Measurements from ENCODE around the gene MED13L.

The MED13L gene

DNA sequence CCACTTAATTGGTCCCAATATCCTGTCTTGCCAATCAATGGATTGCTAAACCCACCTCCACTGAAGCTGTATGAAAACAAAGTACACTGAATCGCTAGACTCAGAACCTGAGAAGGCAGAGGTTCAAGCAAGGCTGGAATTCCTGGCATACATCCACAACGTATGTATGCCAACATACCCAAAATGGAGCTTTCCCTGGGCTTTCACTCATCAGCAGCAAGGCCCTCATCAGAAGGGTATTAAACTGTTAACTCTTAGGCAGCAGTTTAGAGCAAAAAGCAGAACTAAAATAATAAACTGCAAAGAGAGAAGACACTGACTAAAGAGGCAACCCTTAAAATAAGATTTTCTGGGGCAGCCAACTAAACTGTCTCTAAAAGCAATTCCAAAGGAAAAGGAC lies 13.6 kb downstream of the MED13L start (continued):
- TF ChIP-seq, protein P1, sequence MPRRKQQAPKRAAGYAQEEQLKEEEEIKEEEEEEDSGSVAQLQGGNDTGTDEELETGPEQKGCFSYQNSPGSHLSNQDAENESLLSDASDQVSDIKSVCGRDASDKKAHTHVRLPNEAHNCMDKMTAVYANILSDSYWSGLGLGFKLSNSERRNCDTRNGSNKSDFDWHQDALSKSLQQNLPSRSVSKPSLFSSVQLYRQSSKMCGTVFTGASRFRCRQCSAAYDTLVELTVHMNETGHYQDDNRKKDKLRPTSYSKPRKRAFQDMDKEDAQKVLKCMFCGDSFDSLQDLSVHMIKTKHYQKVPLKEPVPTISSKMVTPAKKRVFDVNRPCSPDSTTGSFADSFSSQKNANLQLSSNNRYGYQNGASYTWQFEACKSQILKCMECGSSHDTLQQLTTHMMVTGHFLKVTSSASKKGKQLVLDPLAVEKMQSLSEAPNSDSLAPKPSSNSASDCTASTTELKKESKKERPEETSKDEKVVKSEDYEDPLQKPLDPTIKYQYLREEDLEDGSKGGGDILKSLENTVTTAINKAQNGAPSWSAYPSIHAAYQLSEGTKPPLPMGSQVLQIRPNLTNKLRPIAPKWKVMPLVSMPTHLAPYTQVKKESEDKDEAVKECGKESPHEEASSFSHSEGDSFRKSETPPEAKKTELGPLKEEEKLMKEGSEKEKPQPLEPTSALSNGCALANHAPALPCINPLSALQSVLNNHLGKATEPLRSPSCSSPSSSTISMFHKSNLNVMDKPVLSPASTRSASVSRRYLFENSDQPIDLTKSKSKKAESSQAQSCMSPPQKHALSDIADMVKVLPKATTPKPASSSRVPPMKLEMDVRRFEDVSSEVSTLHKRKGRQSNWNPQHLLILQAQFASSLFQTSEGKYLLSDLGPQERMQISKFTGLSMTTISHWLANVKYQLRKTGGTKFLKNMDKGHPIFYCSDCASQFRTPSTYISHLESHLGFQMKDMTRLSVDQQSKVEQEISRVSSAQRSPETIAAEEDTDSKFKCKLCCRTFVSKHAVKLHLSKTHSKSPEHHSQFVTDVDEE (CRISPR knock-in tag; IDR thresholded peaks at IDR 0.05): no peak
- no peak for TF ChIP-seq ZNF565 (CRISPR knock-in tag; conservative IDR thresholded peaks at IDR 0.05; ENCODE audit: low read depth)
- no peak for TF ChIP-seq ARNTL (CRISPR knock-in tag; IDR thresholded peaks at IDR 0.05; ENCODE audit: borderline replicate concordance, low read depth)
- no peak for TF ChIP-seq TOX (CRISPR knock-in tag; IDR thresholded peaks at IDR 0.05; ENCODE audit: borderline replicate concordance)
- no peak for TF ChIP-seq ZC3H10 (CRISPR knock-in tag; IDR thresholded peaks at IDR 0.05)
- TF ChIP-seq, protein P2, sequence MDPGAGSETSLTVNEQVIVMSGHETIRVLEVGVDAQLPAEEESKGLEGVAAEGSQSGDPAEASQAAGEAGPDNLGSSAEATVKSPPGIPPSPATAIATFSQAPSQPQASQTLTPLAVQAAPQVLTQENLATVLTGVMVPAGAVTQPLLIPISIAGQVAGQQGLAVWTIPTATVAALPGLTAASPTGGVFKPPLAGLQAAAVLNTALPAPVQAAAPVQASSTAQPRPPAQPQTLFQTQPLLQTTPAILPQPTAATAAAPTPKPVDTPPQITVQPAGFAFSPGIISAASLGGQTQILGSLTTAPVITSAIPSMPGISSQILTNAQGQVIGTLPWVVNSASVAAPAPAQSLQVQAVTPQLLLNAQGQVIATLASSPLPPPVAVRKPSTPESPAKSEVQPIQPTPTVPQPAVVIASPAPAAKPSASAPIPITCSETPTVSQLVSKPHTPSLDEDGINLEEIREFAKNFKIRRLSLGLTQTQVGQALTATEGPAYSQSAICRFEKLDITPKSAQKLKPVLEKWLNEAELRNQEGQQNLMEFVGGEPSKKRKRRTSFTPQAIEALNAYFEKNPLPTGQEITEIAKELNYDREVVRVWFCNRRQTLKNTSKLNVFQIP (CRISPR knock-in tag; IDR thresholded peaks at IDR 0.05; ENCODE audit: borderline replicate concordance, low read depth): no peak
- TF ChIP-seq SNAI2 (CRISPR knock-in tag; IDR thresholded peaks at IDR 0.05): no peak
- no peak for TF ChIP-seq GLIS3 (CRISPR knock-in tag; IDR thresholded peaks at IDR 0.05)
- TF ChIP-seq ZNF70 (CRISPR knock-in tag; IDR thresholded peaks at IDR 0.05): no peak
- no peak for TF ChIP-seq CSDC2 (CRISPR knock-in tag; IDR thresholded peaks at IDR 0.05)

DNA sequence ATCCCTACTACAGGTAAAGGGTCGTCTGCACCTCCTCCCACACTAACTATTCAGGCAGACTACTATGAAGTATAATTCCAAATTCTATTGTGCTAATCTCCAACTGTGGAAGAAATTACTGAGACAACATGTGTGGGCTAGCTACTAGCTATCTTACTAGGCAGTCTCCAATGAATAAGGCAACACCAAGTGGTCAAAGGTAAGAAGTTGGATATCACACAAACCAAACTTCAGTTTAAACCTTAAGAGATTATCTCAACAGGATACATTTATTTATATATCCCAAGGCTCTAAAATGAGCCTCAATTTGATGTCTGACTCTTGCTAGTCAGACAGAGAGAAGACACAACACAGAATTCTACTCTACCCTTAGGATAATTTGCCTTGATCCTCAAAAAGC lies 14.1 kb downstream of the MED13L start:
- TF ChIP-seq, protein P1 (CRISPR knock-in tag; IDR thresholded peaks at IDR 0.05): no peak
- TF ChIP-seq, protein P3, sequence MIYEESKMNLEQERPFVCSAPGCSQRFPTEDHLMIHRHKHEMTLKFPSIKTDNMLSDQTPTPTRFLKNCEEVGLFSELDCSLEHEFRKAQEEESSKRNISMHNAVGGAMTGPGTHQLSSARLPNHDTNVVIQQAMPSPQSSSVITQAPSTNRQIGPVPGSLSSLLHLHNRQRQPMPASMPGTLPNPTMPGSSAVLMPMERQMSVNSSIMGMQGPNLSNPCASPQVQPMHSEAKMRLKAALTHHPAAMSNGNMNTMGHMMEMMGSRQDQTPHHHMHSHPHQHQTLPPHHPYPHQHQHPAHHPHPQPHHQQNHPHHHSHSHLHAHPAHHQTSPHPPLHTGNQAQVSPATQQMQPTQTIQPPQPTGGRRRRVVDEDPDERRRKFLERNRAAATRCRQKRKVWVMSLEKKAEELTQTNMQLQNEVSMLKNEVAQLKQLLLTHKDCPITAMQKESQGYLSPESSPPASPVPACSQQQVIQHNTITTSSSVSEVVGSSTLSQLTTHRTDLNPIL (CRISPR knock-in tag; IDR thresholded peaks at IDR 0.05; ENCODE audit: low read depth): no peak
- TF ChIP-seq, protein P4, sequence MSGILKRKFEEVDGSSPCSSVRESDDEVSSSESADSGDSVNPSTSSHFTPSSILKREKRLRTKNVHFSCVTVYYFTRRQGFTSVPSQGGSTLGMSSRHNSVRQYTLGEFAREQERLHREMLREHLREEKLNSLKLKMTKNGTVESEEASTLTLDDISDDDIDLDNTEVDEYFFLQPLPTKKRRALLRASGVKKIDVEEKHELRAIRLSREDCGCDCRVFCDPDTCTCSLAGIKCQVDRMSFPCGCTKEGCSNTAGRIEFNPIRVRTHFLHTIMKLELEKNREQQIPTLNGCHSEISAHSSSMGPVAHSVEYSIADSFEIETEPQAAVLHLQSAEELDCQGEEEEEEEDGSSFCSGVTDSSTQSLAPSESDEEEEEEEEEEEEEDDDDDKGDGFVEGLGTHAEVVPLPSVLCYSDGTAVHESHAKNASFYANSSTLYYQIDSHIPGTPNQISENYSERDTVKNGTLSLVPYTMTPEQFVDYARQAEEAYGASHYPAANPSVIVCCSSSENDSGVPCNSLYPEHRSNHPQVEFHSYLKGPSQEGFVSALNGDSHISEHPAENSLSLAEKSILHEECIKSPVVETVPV (CRISPR knock-in tag; IDR thresholded peaks at IDR 0.05): no peak
- TF ChIP-seq ZC3H10 (CRISPR knock-in tag; IDR thresholded peaks at IDR 0.05) (no peak), RARB (CRISPR knock-in tag; IDR thresholded peaks at IDR 0.05) (no peak), ZNF565 (CRISPR knock-in tag; conservative IDR thresholded peaks at IDR 0.05; ENCODE audit: low read depth) (no peak), ZFP3 (CRISPR knock-in tag; IDR thresholded peaks at IDR 0.05) (no peak), TCF4 (CRISPR knock-in tag; IDR thresholded peaks at IDR 0.05; ENCODE audit: borderline replicate concordance) (no peak)
- ATAC-seq: no peak

DNA sequence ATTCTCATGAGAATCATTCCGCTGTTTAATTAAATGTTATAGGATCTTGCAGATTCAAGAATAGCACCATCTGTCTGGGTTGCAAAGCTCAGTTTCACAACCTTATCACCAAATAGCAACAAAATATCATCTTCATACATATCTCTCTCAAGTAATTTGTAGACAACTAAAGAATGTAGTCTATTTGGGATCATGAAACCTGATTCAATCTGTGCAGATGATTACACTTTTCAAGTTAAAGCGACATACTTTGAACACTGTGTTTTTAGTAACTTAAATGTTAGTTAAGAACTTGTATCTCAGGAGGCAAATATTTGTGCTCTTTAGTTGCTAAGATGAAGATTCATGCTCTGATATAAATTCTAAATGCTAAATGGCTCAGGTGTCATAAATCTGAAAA lies 14.8 kb downstream of the MED13L start:
- TF ChIP-seq ARNTL (CRISPR knock-in tag; IDR thresholded peaks at IDR 0.05; ENCODE audit: borderline replicate concordance, low read depth) (no peak), PPARA (CRISPR knock-in tag; IDR thresholded peaks at IDR 0.05; ENCODE audit: borderline replicate concordance) (no peak)
- no peak for ATAC-seq

DNA sequence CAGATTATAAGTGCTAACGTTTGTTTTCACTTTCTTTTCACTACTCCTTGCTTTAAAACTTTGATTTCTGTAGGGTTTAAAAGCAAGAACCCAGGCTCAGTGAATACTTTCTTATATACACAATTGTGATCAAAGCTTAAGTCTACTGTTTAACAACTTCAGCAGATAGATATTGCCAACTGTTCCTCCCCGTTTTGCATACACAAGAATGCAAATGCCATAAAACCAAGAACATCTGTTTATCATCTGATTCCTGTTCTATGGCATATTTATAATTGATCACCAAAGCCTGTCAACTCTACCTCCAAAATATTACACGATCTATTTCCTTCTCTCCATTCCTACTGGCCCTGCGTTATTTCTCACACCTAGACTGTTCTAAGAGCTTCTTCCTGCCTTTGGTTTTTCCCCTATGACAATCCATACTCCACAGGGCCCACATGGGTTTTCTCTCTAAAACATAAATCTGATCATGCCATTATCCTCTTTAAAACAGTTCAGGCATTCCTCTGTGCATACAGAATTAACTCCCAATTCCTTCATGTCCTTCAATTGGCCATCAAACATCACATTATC lies 15.9 kb downstream of the MED13L start:
- no peak for TF ChIP-seq TCF4 (CRISPR knock-in tag; IDR thresholded peaks at IDR 0.05; ENCODE audit: borderline replicate concordance)
- no peak for TF ChIP-seq CSDC2 (CRISPR knock-in tag; IDR thresholded peaks at IDR 0.05)
- no peak for TF ChIP-seq RARB (CRISPR knock-in tag; IDR thresholded peaks at IDR 0.05)
- TF ChIP-seq GLIS3 (CRISPR knock-in tag; IDR thresholded peaks at IDR 0.05): no peak
- TF ChIP-seq ZNF565 (CRISPR knock-in tag; conservative IDR thresholded peaks at IDR 0.05; ENCODE audit: low read depth): no peak
- TF ChIP-seq, protein P1 (CRISPR knock-in tag; IDR thresholded peaks at IDR 0.05): no peak
- no peak for ATAC-seq
